B cell (primary cell): ENCODE measurements around the gene PPIP5K1.

Experiments used
- CTCF ChIP-seq: fragments of 200-600 bp; IDR thresholded peaks from one replicate; pipeline ENCODE4 v1.8.0; 2022; ENCODE audit warnings: antibody characterized with exemption, mild to moderate bottlenecking
- EZH2 ChIP-seq: IDR thresholded peaks from 2 replicates; pipeline ENCODE4 v1.6.1; 2012; ENCODE audit warnings: borderline replicate concordance, low read depth, mild to moderate bottlenecking, moderate library complexity, low read length; ENCODE audit not compliant: insufficient read depth, poor library complexity, severe bottlenecking

- TF ChIP-seq EZH2 (no peak), CTCF (no peak)
Observed at GRCh38 chr15:43524254-43524845, 65.7 kb downstream of the PPIP5K1 start.
